ENCODE results near the gene TCF12. TPM values are rescaled to one million over a fixed set of nuclear protein-coding genes. Genes with fewer than 3 reads are reported as not detected.

Gene TCF12
- total RNA-seq, 2 experiments from 2014 or later: 63.7 to 64.6 TPM

GRCh38 chr15:57190208-57190607 lies 271.8 kb downstream of the TCF12 start:
- intact Hi-C loops (cut with micrococcal nuclease): no loop called here
- CTCF ChIA-PET: no interaction called here
- Mint-ChIP-seq H3K27ac (no peak overlapping the region), H3K4me3 (no peak overlapping the region), H3K4me1 (ENCODE audit: low read depth) (no peaks in the 10 kb centered on the region), H3K9me3 (no peaks in the 10 kb centered on the region), H3K27me3 (no peaks in the 10 kb centered on the region), H3K36me3 (peaks cover 21% of the 10 kb centered on the region)
- no peak for DNase-seq
- POLR2A ChIA-PET: no interaction called here

GRCh38 chr15:57193161-57193560 lies 274.7 kb downstream of the TCF12 start:
- intact Hi-C loops (cut with micrococcal nuclease): no loop called here
- Mint-ChIP-seq H3K4me3 (no peak overlapping the region), H3K27ac (no peak overlapping the region), H3K9me3 (no peaks in the 10 kb centered on the region), H3K36me3 (peaks cover 16% of the 10 kb centered on the region), H3K27me3 (no peaks in the 10 kb centered on the region), H3K4me1 (ENCODE audit: low read depth) (no peaks in the 10 kb centered on the region)
- no peak for DNase-seq
- POLR2A ChIA-PET: no interaction called here
- CTCF ChIA-PET: no interaction called here

- Mint-ChIP-seq H3K9me3 (no peaks in the 10 kb centered on the region), H3K36me3 (peaks cover 21% of the 10 kb centered on the region), H3K4me3 (no peak overlapping the region), H3K27ac (no peak overlapping the region), H3K4me1 (ENCODE audit: low read depth) (no peaks in the 10 kb centered on the region), H3K27me3 (no peaks in the 10 kb centered on the region)
- POLR2A ChIA-PET: no interaction called here
- no peak for DNase-seq
- intact Hi-C loops (cut with micrococcal nuclease): no loop called here
- CTCF ChIA-PET: no interaction called here
Measured at GRCh38 chr15:57195326-57195725, 276.9 kb downstream of the TCF12 start.

GRCh38 chr15:57196865-57197264 lies 278.4 kb downstream of the TCF12 start:
- H3K36me3 Mint-ChIP-seq: peaks cover 16% of the 10 kb centered on the region
- H3K4me3 Mint-ChIP-seq: no peak overlapping the region
- ChIA-PET CTCF (no interaction called here), POLR2A (no interaction called here)
- intact Hi-C loops (cut with micrococcal nuclease): no loop called here
- H3K4me1 Mint-ChIP-seq (ENCODE audit: low read depth): no peaks in the 10 kb centered on the region
- H3K27me3 Mint-ChIP-seq: no peaks in the 10 kb centered on the region
- no peaks in the 10 kb centered on the region for H3K9me3 Mint-ChIP-seq
- H3K27ac Mint-ChIP-seq: no peak overlapping the region
- no peak for DNase-seq

- no peak for DNase-seq
- H3K4me1 Mint-ChIP-seq (ENCODE audit: low read depth): no peaks in the 10 kb centered on the region
- H3K36me3 Mint-ChIP-seq: peaks cover 9% of the 10 kb centered on the region
- no peaks in the 10 kb centered on the region for H3K9me3 Mint-ChIP-seq
- no peak overlapping the region for H3K27ac Mint-ChIP-seq
- ChIA-PET CTCF (interaction anchor here (1.8 kb wide), 1 partner anchor 15 kb away, joined by 4 read pairs; no protein-coding TSS in a partner anchor), POLR2A (no interaction called here)
- no peaks in the 10 kb centered on the region for H3K27me3 Mint-ChIP-seq
- H3K4me3 Mint-ChIP-seq: no peak overlapping the region
- intact Hi-C loops (cut with micrococcal nuclease): no loop called here
Measured at GRCh38 chr15:57198131-57198530, 279.7 kb downstream of the TCF12 start.

GRCh38 chr15:57198654-57199291 lies 280.3 kb downstream of the TCF12 start:
- no peak for DNase-seq
- Mint-ChIP-seq H3K27me3 (no peaks in the 10 kb centered on the region), H3K4me1 (ENCODE audit: low read depth) (no peaks in the 10 kb centered on the region), H3K4me3 (no peak overlapping the region), H3K9me3 (no peaks in the 10 kb centered on the region), H3K27ac (no peak overlapping the region), H3K36me3 (peaks cover 6% of the 10 kb centered on the region)
- CTCF ChIA-PET: interaction anchor here (1.8 kb wide), 1 partner anchor 15 kb away, joined by 4 read pairs; no protein-coding TSS in a partner anchor
- POLR2A ChIA-PET: no interaction called here
- intact Hi-C loops (cut with micrococcal nuclease): no loop called here

- intact Hi-C loops (cut with micrococcal nuclease): no loop called here
- DNase-seq: no peak
- ChIA-PET CTCF (no interaction called here), POLR2A (no interaction called here)
- no peak overlapping the region for H3K4me3 Mint-ChIP-seq
- H3K36me3 Mint-ChIP-seq: peaks cover 8% of the 10 kb centered on the region
- no peaks in the 10 kb centered on the region for H3K27me3 Mint-ChIP-seq
- no peaks in the 10 kb centered on the region for H3K4me1 Mint-ChIP-seq (ENCODE audit: low read depth)
- no peak overlapping the region for H3K27ac Mint-ChIP-seq
- H3K9me3 Mint-ChIP-seq: no peaks in the 10 kb centered on the region
Measured at GRCh38 chr15:57201578-57201977, 283.1 kb downstream of the TCF12 start.

- no peak overlapping the region for H3K27ac Mint-ChIP-seq
- ChIA-PET CTCF (no interaction called here), POLR2A (no interaction called here)
- H3K4me3 Mint-ChIP-seq: no peak overlapping the region
- no peak for DNase-seq
- H3K9me3 Mint-ChIP-seq: no peaks in the 10 kb centered on the region
- H3K4me1 Mint-ChIP-seq (ENCODE audit: low read depth): no peaks in the 10 kb centered on the region
- no peaks in the 10 kb centered on the region for H3K27me3 Mint-ChIP-seq
- peaks cover 6% of the 10 kb centered on the region for H3K36me3 Mint-ChIP-seq
- intact Hi-C loops (cut with micrococcal nuclease): no loop called here
Measured at GRCh38 chr15:57203906-57204305, 285.5 kb downstream of the TCF12 start.

- H3K27ac Mint-ChIP-seq: no peak overlapping the region
- CTCF ChIA-PET: no interaction called here
- no peaks in the 10 kb centered on the region for H3K9me3 Mint-ChIP-seq
- POLR2A ChIA-PET: no interaction called here
- peaks cover 3% of the 10 kb centered on the region for H3K4me1 Mint-ChIP-seq (ENCODE audit: low read depth)
- peaks cover 4% of the 10 kb centered on the region for H3K36me3 Mint-ChIP-seq
- H3K27me3 Mint-ChIP-seq: no peaks in the 10 kb centered on the region
- H3K4me3 Mint-ChIP-seq: no peak overlapping the region
- no peak for DNase-seq
- intact Hi-C loops (cut with micrococcal nuclease): no loop called here
Measured at GRCh38 chr15:57205027-57205855, 286.8 kb downstream of the TCF12 start.

- DNase-seq: no peak
- Mint-ChIP-seq H3K36me3 (peaks cover 4% of the 10 kb centered on the region), H3K9me3 (no peaks in the 10 kb centered on the region), H3K27me3 (no peaks in the 10 kb centered on the region), H3K4me1 (ENCODE audit: low read depth) (peaks cover 3% of the 10 kb centered on the region), H3K27ac (no peak overlapping the region), H3K4me3 (no peak overlapping the region)
- intact Hi-C loops (cut with micrococcal nuclease): no loop called here
- CTCF ChIA-PET: no interaction called here
- POLR2A ChIA-PET: no interaction called here
Measured at GRCh38 chr15:57205996-57206395, 287.6 kb downstream of the TCF12 start.

- no peaks in the 10 kb centered on the region for H3K36me3 Mint-ChIP-seq
- DNase-seq: no peak
- no peak overlapping the region for H3K27ac Mint-ChIP-seq
Measured at GRCh38 chr15:57213862-57214261, 295.4 kb downstream of the TCF12 start.

GRCh38 chr15:57215326-57215725 lies 296.9 kb downstream of the TCF12 start:
- H3K4me3 Mint-ChIP-seq: no peak overlapping the region
- H3K27me3 Mint-ChIP-seq: no peaks in the 10 kb centered on the region
- POLR2A ChIA-PET: no interaction called here

More at GRCh38 chr15:57213862-57214261, 295.4 kb downstream of the TCF12 start:
- Mint-ChIP-seq H3K4me1 (ENCODE audit: low read depth) (peaks cover 14% of the 10 kb centered on the region), H3K9me3 (no peaks in the 10 kb centered on the region), H3K27me3 (no peaks in the 10 kb centered on the region), H3K4me3 (no peak overlapping the region)
- CTCF ChIA-PET: interaction anchor here (0.6 to 1.7 kb wide), 9 partner anchors 16 to 719 kb away, joined by 3 to 8 read pairs (median 4); partner anchors contain the start of gene TCF12
- POLR2A ChIA-PET: interaction anchor here (0.6 kb wide), 1 partner anchor 1198 kb away, joined by 3 read pairs; no protein-coding TSS in a partner anchor
- intact Hi-C loops (cut with micrococcal nuclease): no loop called here

More at GRCh38 chr15:57215326-57215725, 296.9 kb downstream of the TCF12 start:
- Mint-ChIP-seq H3K9me3 (no peaks in the 10 kb centered on the region), H3K4me1 (ENCODE audit: low read depth) (peaks cover 14% of the 10 kb centered on the region), H3K36me3 (no peaks in the 10 kb centered on the region), H3K27ac (no peak overlapping the region)
- no peak for DNase-seq
- intact Hi-C loops (cut with micrococcal nuclease): no loop called here
- CTCF ChIA-PET: interaction anchor here (0.6 kb wide), 1 partner anchor 696 kb away, joined by 3 read pairs; no protein-coding TSS in a partner anchor
